NCI-H187 treated with DMSO at 0.1 percent for 48 hours (cell line): ENCODE measurements around the gene OR2F2.

ENCODE experiments used
- DNase-seq: peaks from one replicate; lab custom pipeline; 2025; lab: John Stamatoyannopoulos, UW

OR2F2 gene

GRCh38 chr7:143934526-143935325 lies at the start of gene OR2F2:
OR2F2 (plus strand) TSS chr7:143935233; CDS start chr7:143935233, 0 bp downstream.
- DNase-seq: no peak

DNA sequence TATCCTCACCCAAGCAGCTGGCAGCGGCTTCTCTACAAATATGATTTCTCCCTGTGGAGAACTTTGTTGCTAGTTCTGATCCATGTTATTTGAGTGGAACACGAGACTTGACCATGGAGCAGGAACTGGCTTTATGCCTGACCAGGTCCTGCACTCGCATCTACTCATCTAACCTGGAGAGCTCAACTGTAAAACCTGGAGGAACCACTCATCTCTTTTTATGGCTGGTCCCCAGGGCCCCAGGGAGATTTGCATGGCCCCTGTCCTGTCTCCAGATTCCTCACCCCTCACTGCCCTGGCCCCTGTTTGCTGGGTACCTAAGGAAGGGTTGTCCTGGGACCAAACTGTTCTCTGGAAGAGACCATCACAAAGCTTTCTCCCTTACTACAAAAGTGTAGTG lies 49.1 kb upstream of the OR2F2 start:
- no peak for DNase-seq

- no peak for DNase-seq
Measured at GRCh38 chr7:143886826-143887477, 48.1 kb upstream of the OR2F2 start.

DNA sequence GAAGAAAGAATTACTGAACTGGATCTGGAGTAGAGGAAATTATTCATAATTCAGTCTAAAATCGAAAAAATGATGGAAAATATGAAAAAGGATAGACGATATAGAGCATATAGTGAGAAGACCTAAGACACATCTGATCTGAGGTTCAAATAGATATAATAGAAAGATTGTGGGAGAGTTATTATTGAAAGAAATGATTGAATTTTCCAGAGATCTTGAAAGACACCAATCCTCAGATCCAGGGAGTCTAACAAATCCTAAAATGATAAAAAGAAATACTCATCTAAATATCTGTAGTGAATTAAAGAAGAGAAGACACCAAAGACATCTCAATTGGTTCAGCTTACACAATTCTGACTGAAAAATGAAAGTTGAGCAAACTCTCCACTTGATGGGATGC lies 46.0 kb upstream of the OR2F2 start:
- no peak for DNase-seq

- no peak for DNase-seq
Measured at GRCh38 chr7:143890558-143890957, 44.5 kb upstream of the OR2F2 start.

DNA sequence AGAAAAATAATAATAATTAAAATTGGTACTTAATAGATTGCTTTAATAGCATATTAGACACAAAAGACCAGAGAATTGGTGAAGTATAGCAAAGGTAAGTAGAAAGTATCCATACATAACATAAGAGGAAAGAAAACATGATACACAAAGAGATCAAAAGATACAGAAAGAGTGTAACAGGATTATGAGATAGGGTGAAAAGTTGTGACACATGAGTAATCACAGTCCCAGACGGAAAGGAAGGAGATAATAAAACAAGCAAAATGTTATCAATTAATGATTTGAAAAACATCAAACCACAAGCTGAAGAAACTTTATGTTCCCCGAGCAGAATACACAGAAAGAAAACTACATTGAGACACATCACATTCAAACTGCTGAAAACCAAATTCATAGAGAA lies 43.6 kb upstream of the OR2F2 start:
- no peak for DNase-seq

DNA sequence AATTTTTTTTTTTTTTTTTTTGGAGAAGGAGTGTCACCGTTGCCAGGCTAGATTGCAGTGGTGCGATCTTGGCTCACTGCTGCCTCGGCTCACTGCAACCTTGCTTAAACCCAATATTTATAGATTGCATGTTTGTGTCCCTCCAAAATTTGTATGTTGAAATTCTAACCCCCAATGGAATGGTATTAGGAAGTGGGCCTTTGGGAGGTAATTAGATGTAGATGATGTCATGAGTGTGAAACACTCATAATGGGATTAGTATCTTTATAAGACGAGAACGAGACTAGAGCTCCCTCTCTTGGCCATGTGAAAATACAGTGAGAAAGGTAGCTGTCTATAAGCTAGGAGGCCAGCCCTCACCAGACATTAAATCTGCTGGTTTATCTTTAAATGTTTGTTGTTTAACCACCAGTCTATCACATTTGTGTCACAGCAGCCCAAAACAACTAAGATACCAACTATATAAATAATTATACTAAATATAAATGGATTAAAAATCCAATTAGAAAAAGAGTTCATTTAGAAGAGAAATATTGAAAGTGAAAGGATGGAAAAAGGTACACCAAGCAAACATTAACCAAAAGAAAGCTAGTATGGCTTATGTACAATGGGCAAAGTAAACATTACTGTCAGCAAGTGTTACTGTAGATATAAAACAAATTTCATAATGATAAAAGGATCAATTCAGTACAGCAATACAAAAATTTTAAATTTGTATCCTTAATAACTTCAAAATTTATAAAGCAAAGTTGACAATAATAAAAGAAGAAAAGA lies 42.3 kb upstream of the OR2F2 start:
- no peak for DNase-seq

- no peak for DNase-seq
Measured at GRCh38 chr7:143896667-143897066, 38.4 kb upstream of the OR2F2 start.

GRCh38 chr7:143898810-143899209 lies 36.2 kb upstream of the OR2F2 start:
- no peak for DNase-seq

DNA sequence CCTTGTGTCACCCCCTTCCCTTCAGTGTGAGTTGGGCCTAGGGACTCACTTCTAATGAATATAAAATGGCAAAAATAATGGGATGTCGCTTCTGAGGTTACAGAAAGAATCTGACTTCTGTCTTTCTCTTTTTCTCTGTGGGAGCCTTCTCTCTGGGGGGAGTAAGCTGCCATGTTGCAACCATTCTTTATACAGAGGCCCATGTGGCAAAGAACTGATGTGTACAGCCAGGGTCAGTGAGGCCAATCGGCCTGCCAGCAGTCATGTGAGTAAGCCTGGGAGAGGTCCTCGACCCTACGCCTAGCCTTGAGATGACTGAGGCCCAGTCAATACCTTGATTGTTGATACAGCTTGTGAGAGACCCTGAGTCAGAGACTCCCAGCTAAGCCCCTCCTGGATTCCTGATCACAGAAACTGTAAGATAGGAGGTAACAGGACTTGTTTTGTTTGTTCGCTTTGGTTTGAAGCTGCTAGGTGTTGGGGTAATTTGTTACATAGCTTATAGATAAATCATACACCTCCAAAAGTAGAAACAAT lies 34.7 kb upstream of the OR2F2 start:
- no peak for DNase-seq

- DNase-seq: no peak
Measured at GRCh38 chr7:143901332-143901667, 33.7 kb upstream of the OR2F2 start.

DNA sequence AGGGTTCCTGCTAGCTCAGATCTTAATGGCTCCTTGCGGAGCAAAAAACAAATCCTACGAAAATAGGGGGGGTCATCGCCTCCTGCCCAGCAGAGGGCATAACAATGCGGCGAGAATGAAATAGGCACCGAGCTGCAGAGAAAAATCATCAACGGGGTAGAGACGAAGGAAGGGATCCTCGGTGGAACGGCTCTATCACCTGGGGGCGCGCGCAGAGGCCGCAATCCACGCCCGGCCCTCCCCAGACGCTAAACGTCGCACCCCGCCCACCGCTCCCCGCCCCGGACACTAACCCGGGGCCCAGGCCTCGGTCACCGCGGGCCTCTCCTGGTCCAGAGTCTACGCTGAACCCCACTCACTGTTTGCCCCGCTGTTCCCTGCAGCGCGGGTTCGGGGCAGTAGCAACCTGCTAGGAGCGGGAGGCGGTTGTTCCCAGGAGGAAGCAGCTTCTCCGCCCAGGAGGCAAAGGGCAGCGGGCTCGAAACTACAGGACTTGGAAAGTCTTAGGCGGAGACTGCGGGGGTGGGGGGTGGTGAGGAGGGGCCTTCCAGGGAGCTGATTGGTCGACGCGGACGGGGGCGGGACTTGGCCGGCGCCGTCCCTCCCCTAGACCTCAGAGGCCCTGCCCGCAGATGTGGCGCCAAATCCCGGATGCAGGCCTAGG lies 33.2 kb upstream of the OR2F2 start, which contains the start of gene TCAF1:
Gene TCAF1, minus strand, starts transcription at position 509 of the 664 bp plus-strand sequence. CDS start 25,568 bp downstream, outside the sequence.
- peak; percentile 47 for DNase-seq

- DNase-seq: no peak
Measured at GRCh38 chr7:143902332-143902899, 32.6 kb upstream of the OR2F2 start.

- no peak for DNase-seq
Measured at GRCh38 chr7:143905509-143905908, 29.5 kb upstream of the OR2F2 start.

GRCh38 chr7:143906151-143906550 lies 28.9 kb upstream of the OR2F2 start:
- no peak for DNase-seq

- no peak for DNase-seq
Measured at GRCh38 chr7:143906895-143907294, 28.1 kb upstream of the OR2F2 start.

DNA sequence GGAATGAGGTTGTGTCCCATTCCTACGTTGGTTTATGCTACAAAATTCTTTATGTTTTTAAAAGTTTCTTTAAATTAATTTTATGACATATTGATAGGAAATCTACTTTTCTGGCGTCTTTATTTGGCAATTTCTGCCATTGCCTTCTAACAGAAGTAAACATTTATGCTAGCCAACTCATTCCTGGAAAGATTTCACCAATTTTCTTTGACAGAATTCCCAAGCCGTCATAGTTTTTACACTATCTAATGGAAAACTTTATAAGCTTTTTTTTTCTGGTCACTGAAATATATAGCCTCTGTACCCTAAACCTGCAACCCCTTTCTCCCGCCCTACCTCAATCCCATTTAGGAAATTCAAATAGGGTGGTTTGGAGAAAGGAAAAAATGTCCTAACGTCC lies 26.9 kb upstream of the OR2F2 start:
- DNase-seq: no peak

DNA sequence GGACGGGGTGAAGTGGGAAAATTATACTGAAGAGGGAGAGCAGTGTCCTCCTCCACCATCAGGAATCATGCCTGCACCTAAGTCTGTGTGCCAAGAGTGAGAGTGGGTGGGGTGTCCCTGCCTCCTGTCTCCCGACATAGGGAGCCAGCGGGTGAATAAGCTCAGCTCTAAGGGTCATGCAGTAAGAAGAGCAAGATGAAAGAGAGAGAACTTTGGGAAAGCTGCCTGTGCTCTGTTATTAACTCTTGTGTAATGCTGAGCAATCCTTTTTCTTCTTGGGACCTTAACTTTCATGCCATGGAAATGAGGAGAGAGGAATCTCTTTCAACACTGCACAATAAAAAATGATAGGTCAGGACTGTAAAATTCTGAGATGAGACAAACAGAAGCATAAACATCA lies 25.2 kb upstream of the OR2F2 start:
- no peak for DNase-seq

- no peak for DNase-seq
Measured at GRCh38 chr7:143910473-143911248, 24.4 kb upstream of the OR2F2 start.

- DNase-seq: no peak
Measured at GRCh38 chr7:143913945-143914615, 21.0 kb upstream of the OR2F2 start.
